ENCODE data around the gene CYTH1.
A peak's percentile ranks its signal among the peaks of the same experiment; 100 is the strongest.

Gene CYTH1, protein sequence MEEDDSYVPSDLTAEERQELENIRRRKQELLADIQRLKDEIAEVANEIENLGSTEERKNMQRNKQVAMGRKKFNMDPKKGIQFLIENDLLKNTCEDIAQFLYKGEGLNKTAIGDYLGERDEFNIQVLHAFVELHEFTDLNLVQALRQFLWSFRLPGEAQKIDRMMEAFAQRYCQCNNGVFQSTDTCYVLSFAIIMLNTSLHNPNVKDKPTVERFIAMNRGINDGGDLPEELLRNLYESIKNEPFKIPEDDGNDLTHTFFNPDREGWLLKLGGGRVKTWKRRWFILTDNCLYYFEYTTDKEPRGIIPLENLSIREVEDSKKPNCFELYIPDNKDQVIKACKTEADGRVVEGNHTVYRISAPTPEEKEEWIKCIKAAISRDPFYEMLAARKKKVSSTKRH

DNA sequence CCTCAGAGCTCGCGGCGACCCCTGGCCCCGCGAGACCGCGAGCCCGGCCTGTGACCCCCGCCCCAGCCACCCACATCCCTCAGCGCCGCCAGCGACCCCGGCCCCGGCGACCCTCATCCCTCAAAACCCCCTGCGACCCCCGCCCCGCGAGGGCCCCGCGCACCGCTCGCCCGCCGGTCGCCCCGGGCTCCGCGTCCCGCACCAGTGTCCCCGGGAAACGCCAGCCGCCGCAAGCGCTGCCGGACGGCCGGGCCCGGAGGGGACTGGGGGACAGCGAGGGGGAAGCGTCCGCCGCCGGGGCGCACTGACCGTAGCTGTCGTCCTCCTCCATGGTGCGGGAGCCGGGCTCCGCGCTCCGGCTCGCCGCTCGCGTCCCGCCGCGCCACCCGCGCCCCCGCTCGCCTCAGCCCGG is at the start of gene CYTH1:
Gene CYTH1 (minus strand): TSS at position 381 of the 412 bp plus-strand sequence. CDS start 50 bp downstream, at position 331.
- Histone ChIP-seq H4K20me1 (ENCODE audit: insufficient read depth) (no peaks in the 10 kb centered on the region), H3K27ac (peak within 1 kb of the TSS; percentile 80), H3K9ac (peak within 1 kb of the TSS; percentile 91), H3K79me2 (ENCODE audit: insufficient read depth, low read depth) (peaks cover 50% of the 10 kb centered on the region), H3K4me1 (ENCODE audit: low read depth, poor library complexity, severe bottlenecking) (peaks cover 81% of the 10 kb centered on the region), H3K4me3 (IDR thresholded peaks at IDR 0.05; ENCODE audit: insufficient read depth, low read depth, low read length) (no peak within 1 kb of the TSS), H2AFZ (ENCODE audit: low read depth) (peak within 1 kb of the TSS; percentile 20; the same call in 1 of the 2 replicates), H3K27me3 (ENCODE audit: insufficient read depth, low read depth) (no peaks in the 10 kb centered on the region), H3K4me2 (peak within 1 kb of the TSS; percentile 90), H3K36me3 (ENCODE audit: insufficient read depth) (no peaks in the 10 kb centered on the region)
- TF ChIP-seq, protein P1, sequence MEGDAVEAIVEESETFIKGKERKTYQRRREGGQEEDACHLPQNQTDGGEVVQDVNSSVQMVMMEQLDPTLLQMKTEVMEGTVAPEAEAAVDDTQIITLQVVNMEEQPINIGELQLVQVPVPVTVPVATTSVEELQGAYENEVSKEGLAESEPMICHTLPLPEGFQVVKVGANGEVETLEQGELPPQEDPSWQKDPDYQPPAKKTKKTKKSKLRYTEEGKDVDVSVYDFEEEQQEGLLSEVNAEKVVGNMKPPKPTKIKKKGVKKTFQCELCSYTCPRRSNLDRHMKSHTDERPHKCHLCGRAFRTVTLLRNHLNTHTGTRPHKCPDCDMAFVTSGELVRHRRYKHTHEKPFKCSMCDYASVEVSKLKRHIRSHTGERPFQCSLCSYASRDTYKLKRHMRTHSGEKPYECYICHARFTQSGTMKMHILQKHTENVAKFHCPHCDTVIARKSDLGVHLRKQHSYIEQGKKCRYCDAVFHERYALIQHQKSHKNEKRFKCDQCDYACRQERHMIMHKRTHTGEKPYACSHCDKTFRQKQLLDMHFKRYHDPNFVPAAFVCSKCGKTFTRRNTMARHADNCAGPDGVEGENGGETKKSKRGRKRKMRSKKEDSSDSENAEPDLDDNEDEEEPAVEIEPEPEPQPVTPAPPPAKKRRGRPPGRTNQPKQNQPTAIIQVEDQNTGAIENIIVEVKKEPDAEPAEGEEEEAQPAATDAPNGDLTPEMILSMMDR (conservative IDR thresholded peaks at IDR 0.05; ENCODE audit: low read depth, low read length): no peak

DNA sequence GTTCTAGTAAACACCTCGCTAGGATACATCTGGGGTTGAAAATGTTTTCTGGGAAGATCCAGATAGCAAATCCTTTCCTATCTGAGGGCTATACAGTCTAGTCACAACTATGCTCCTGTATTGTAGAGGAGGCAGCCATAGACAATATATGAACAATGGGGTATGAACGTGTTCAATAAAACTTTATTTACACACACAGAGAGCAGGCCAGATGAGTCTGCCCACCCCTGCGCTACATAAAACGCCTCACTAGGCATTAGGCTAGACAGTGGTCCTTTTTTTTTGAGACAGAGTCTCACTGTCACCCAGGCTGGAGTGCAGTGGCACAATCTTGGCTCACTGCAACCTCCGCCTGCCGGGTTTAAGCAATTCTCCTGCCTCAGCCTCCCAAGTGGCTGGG is 47.4 kb upstream of the CYTH1 start:
- TF ChIP-seq, protein P1 (conservative IDR thresholded peaks at IDR 0.05; ENCODE audit: low read depth, low read length): no peak
- Histone ChIP-seq H3K4me3 (IDR thresholded peaks at IDR 0.05; ENCODE audit: insufficient read depth, low read depth, low read length) (no peak overlapping the region), H3K27me3 (ENCODE audit: insufficient read depth, low read depth) (no peaks in the 10 kb centered on the region), H3K36me3 (ENCODE audit: insufficient read depth) (peaks cover 33% of the 10 kb centered on the region; the same call in 1 of the 2 replicates), H3K27ac (no peak overlapping the region), H3K79me2 (ENCODE audit: insufficient read depth, low read depth) (peaks cover 55% of the 10 kb centered on the region; the same call in 1 of the 2 replicates), H3K4me1 (ENCODE audit: low read depth, poor library complexity, severe bottlenecking) (no peaks in the 10 kb centered on the region), H3K4me2 (no peak overlapping the region), H3K9ac (no peak overlapping the region), H2AFZ (ENCODE audit: low read depth) (no peak overlapping the region), H4K20me1 (ENCODE audit: insufficient read depth) (no peaks in the 10 kb centered on the region; the same call in 1 of the 2 replicates)

DNA sequence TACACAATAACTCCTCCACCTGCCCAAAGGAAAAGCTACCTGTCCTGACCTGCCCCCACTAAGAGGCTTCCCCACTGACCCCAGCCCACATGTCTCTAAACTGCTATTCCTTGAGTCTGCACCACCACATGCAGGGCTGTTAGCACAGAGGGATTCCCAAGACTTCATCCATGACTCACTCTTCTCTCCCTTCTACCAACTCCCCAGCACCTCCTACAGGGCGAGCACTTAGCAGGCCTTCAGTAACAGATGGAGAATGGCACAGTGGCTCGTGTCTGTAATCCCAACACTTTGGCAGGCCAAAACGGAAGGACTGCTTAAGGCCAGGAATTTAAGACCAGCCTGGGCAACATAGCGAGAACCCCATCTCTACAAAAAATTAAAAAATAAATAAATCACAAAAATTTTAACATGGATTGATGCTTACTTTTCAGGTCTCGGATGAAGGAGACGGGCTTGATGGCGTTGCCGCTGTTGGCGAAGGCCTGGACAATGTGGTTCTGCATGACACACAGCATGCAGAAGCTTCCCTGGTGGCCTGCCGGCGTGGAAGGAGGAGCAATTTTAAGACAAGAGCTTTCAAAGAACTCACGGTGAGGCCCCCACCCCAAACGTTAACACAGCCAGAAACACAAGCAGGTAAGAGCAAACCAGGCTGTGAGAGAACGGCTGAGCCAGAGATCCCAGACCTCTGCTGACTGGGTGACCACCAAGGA is 46.6 kb upstream of the CYTH1 start:
- Histone ChIP-seq H2AFZ (ENCODE audit: low read depth) (no peak overlapping the region), H3K79me2 (ENCODE audit: insufficient read depth, low read depth) (peaks cover 56% of the 10 kb centered on the region; the same call in 1 of the 2 replicates), H3K36me3 (ENCODE audit: insufficient read depth) (peaks cover 24% of the 10 kb centered on the region; the same call in 1 of the 2 replicates), H3K27me3 (ENCODE audit: insufficient read depth, low read depth) (no peaks in the 10 kb centered on the region), H4K20me1 (ENCODE audit: insufficient read depth) (peaks cover 5% of the 10 kb centered on the region; the same call in 1 of the 2 replicates), H3K9ac (no peak overlapping the region), H3K4me2 (no peak overlapping the region), H3K4me3 (IDR thresholded peaks at IDR 0.05; ENCODE audit: insufficient read depth, low read depth, low read length) (no peak overlapping the region), H3K4me1 (ENCODE audit: low read depth, poor library complexity, severe bottlenecking) (no peaks in the 10 kb centered on the region), H3K27ac (no peak overlapping the region)
- TF ChIP-seq, protein P1 (conservative IDR thresholded peaks at IDR 0.05; ENCODE audit: low read depth, low read length): 0 out of 2 replicates have a peak, but pooled peaks have one; percentile 18

DNA sequence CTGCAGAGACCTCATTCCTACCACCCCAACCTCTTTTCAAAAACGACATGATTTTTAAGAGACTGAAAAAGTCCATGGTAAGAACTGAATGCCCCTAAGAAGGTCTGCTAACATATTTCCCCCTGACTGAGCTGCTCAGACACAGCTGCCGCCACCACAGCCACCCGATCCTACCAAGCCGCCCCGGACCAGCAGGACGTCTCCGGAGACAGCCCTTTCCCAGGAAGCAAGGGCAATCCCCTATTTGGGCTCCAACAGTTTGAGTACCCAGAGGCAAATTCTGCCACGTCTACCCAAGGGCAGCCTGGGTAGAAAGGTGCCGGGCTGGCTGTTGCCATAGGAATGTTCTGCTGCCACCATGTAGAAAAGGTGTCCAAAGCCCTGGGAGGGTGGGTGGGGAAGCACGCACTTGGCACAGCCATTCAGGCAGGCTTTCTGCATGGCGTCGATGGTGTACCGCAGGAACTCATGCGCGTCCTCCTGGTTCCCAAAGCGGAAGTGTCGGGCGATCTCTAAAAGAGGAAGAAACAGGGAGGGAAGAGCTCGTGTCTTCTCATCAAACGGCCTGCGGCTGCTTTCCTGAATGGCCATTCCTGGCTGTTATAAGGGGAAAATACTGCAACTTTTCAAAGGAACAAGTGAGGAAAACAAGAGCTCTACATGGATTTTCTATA is 44.9 kb upstream of the CYTH1 start:
- Histone ChIP-seq H3K9ac (no peak overlapping the region), H2AFZ (ENCODE audit: low read depth) (no peak overlapping the region), H3K27me3 (ENCODE audit: insufficient read depth, low read depth) (no peaks in the 10 kb centered on the region), H3K36me3 (ENCODE audit: insufficient read depth) (peaks cover 19% of the 10 kb centered on the region; the same call in 1 of the 2 replicates), H3K27ac (no peak overlapping the region), H3K4me3 (IDR thresholded peaks at IDR 0.05; ENCODE audit: insufficient read depth, low read depth, low read length) (no peak overlapping the region), H3K79me2 (ENCODE audit: insufficient read depth, low read depth) (peaks cover 51% of the 10 kb centered on the region; the same call in 1 of the 2 replicates), H3K4me2 (no peak overlapping the region), H3K4me1 (ENCODE audit: low read depth, poor library complexity, severe bottlenecking) (no peaks in the 10 kb centered on the region), H4K20me1 (ENCODE audit: insufficient read depth) (peaks cover 5% of the 10 kb centered on the region; the same call in 1 of the 2 replicates)
- TF ChIP-seq, protein P1 (conservative IDR thresholded peaks at IDR 0.05; ENCODE audit: low read depth, low read length): no peak

Measured in KMS-11 (cell line).